ENCODE measurements around the gene RSPH1.

RSPH1 gene

GRCh38 chr21:42447732-42448131, 48.3 kb downstream of the RSPH1 start:
- Histone ChIP-seq H3K9ac (ENCODE audit: low read depth, low read length) (no peak overlapping the region), H3K9me3 (replicated peaks; ENCODE audit: low read length) (no peaks in the 10 kb centered on the region), H3K36me3 (ENCODE audit: insufficient read depth, low read length) (no peaks in the 10 kb centered on the region), H3K4me1 (ENCODE audit: control insufficient read depth, insufficient read depth, low read length) (no peaks in the 10 kb centered on the region), H3K4me2 (ENCODE audit: low read length) (no peak overlapping the region), H3K4me3 (ENCODE audit: low read length) (no peak overlapping the region), H3K27me3 (ENCODE audit: control insufficient read depth, insufficient read depth, low read length) (no peaks in the 10 kb centered on the region)

GRCh38 chr21:42447182-42447581, 48.8 kb downstream of the RSPH1 start:
- H3K4me1 ChIP-seq (ENCODE audit: control insufficient read depth, insufficient read depth, low read length), result no peaks in the 10 kb centered on the region
- H3K9me3 ChIP-seq (replicated peaks; ENCODE audit: low read length), result no peaks in the 10 kb centered on the region
- no peaks in the 10 kb centered on the region for H3K36me3 ChIP-seq (ENCODE audit: insufficient read depth, low read length)
- no peak overlapping the region for H3K9ac ChIP-seq (ENCODE audit: low read depth, low read length)
- no peak overlapping the region for H3K4me3 ChIP-seq (ENCODE audit: low read length)
- no peaks in the 10 kb centered on the region for H3K27me3 ChIP-seq (ENCODE audit: control insufficient read depth, insufficient read depth, low read length)
- H3K4me2 ChIP-seq (ENCODE audit: low read length), result no peak overlapping the region

- H3K36me3 ChIP-seq (ENCODE audit: insufficient read depth, low read length), result no peaks in the 10 kb centered on the region
Measured at GRCh38 chr21:42446531-42446930, 49.5 kb downstream of the RSPH1 start.

GRCh38 chr21:42445311-42445710, 50.7 kb downstream of the RSPH1 start:
- Histone ChIP-seq H3K4me2 (ENCODE audit: low read length) (no peak overlapping the region), H3K9ac (ENCODE audit: low read depth, low read length) (no peak overlapping the region), H3K4me1 (ENCODE audit: control insufficient read depth, insufficient read depth, low read length) (no peaks in the 10 kb centered on the region), H3K36me3 (ENCODE audit: insufficient read depth, low read length) (no peaks in the 10 kb centered on the region), H3K4me3 (ENCODE audit: low read length) (no peak overlapping the region), H3K27me3 (ENCODE audit: control insufficient read depth, insufficient read depth, low read length) (no peaks in the 10 kb centered on the region), H3K9me3 (replicated peaks; ENCODE audit: low read length) (no peaks in the 10 kb centered on the region)

More at GRCh38 chr21:42446531-42446930, 49.5 kb downstream of the RSPH1 start:
- Histone ChIP-seq H3K4me3 (ENCODE audit: low read length) (no peak overlapping the region), H3K9me3 (replicated peaks; ENCODE audit: low read length) (no peaks in the 10 kb centered on the region), H3K9ac (ENCODE audit: low read depth, low read length) (no peak overlapping the region), H3K4me1 (ENCODE audit: control insufficient read depth, insufficient read depth, low read length) (no peaks in the 10 kb centered on the region), H3K27me3 (ENCODE audit: control insufficient read depth, insufficient read depth, low read length) (no peaks in the 10 kb centered on the region), H3K4me2 (ENCODE audit: low read length) (no peak overlapping the region)

GRCh38 chr21:42444745-42445059, 51.3 kb downstream of the RSPH1 start:
- no peak overlapping the region for H3K9ac ChIP-seq (ENCODE audit: low read depth, low read length)
- H3K9me3 ChIP-seq (replicated peaks; ENCODE audit: low read length), result no peaks in the 10 kb centered on the region
- H3K4me2 ChIP-seq (ENCODE audit: low read length), result no peak overlapping the region
- no peaks in the 10 kb centered on the region for H3K27me3 ChIP-seq (ENCODE audit: control insufficient read depth, insufficient read depth, low read length)
- H3K4me3 ChIP-seq (ENCODE audit: low read length), result no peak overlapping the region
- H3K4me1 ChIP-seq (ENCODE audit: control insufficient read depth, insufficient read depth, low read length), result no peaks in the 10 kb centered on the region
- H3K36me3 ChIP-seq (ENCODE audit: insufficient read depth, low read length), result no peaks in the 10 kb centered on the region

GRCh38 chr21:42443876-42444744, 51.9 kb downstream of the RSPH1 start:
- H3K9ac ChIP-seq (ENCODE audit: low read depth, low read length), result no peak overlapping the region
- H3K4me3 ChIP-seq (ENCODE audit: low read length), result no peak overlapping the region
- no peak overlapping the region for H3K4me2 ChIP-seq (ENCODE audit: low read length)
- H3K36me3 ChIP-seq (ENCODE audit: insufficient read depth, low read length), result no peaks in the 10 kb centered on the region
- no peaks in the 10 kb centered on the region for H3K4me1 ChIP-seq (ENCODE audit: control insufficient read depth, insufficient read depth, low read length)
- H3K27me3 ChIP-seq (ENCODE audit: control insufficient read depth, insufficient read depth, low read length), result no peaks in the 10 kb centered on the region
- no peaks in the 10 kb centered on the region for H3K9me3 ChIP-seq (replicated peaks; ENCODE audit: low read length)

- no peaks in the 10 kb centered on the region for H3K27me3 ChIP-seq (ENCODE audit: control insufficient read depth, insufficient read depth, low read length)
- H3K9ac ChIP-seq (ENCODE audit: low read depth, low read length), result no peak overlapping the region
- H3K4me3 ChIP-seq (ENCODE audit: low read length), result no peak overlapping the region
- no peak overlapping the region for H3K4me2 ChIP-seq (ENCODE audit: low read length)
- H3K36me3 ChIP-seq (ENCODE audit: insufficient read depth, low read length), result no peaks in the 10 kb centered on the region
- H3K9me3 ChIP-seq (replicated peaks; ENCODE audit: low read length), result no peaks in the 10 kb centered on the region
- H3K4me1 ChIP-seq (ENCODE audit: control insufficient read depth, insufficient read depth, low read length), result no peaks in the 10 kb centered on the region
Measured at GRCh38 chr21:42443181-42443785, 52.7 kb downstream of the RSPH1 start.

- H3K9ac ChIP-seq (ENCODE audit: low read depth, low read length), result no peak overlapping the region
- H3K4me3 ChIP-seq (ENCODE audit: low read length), result no peak overlapping the region
- H3K9me3 ChIP-seq (replicated peaks; ENCODE audit: low read length), result no peaks in the 10 kb centered on the region
- no peaks in the 10 kb centered on the region for H3K36me3 ChIP-seq (ENCODE audit: insufficient read depth, low read length)
- no peaks in the 10 kb centered on the region for H3K4me1 ChIP-seq (ENCODE audit: control insufficient read depth, insufficient read depth, low read length)
- H3K27me3 ChIP-seq (ENCODE audit: control insufficient read depth, insufficient read depth, low read length), result no peaks in the 10 kb centered on the region
- no peak overlapping the region for H3K4me2 ChIP-seq (ENCODE audit: low read length)
Measured at GRCh38 chr21:42441963-42442362, 54.1 kb downstream of the RSPH1 start.

GRCh38 chr21:42440187-42440792, 55.7 kb downstream of the RSPH1 start:
- Histone ChIP-seq H3K4me3 (ENCODE audit: low read length) (no peak overlapping the region), H3K4me2 (ENCODE audit: low read length) (no peak overlapping the region), H3K4me1 (ENCODE audit: control insufficient read depth, insufficient read depth, low read length) (no peaks in the 10 kb centered on the region), H3K36me3 (ENCODE audit: insufficient read depth, low read length) (no peaks in the 10 kb centered on the region), H3K27me3 (ENCODE audit: control insufficient read depth, insufficient read depth, low read length) (no peaks in the 10 kb centered on the region), H3K9ac (ENCODE audit: low read depth, low read length) (no peak overlapping the region), H3K9me3 (replicated peaks; ENCODE audit: low read length) (no peaks in the 10 kb centered on the region)

- no peaks in the 10 kb centered on the region for H3K27me3 ChIP-seq (ENCODE audit: control insufficient read depth, insufficient read depth, low read length)
- H3K9ac ChIP-seq (ENCODE audit: low read depth, low read length), result no peak overlapping the region
- H3K4me3 ChIP-seq (ENCODE audit: low read length), result no peak overlapping the region
Measured at GRCh38 chr21:42439284-42440186, 56.5 kb downstream of the RSPH1 start.

More at GRCh38 chr21:42439284-42440186, 56.5 kb downstream of the RSPH1 start:
- H3K9me3 ChIP-seq (replicated peaks; ENCODE audit: low read length), result no peaks in the 10 kb centered on the region
- H3K4me2 ChIP-seq (ENCODE audit: low read length), result no peak overlapping the region
- H3K4me1 ChIP-seq (ENCODE audit: control insufficient read depth, insufficient read depth, low read length), result no peaks in the 10 kb centered on the region
- no peaks in the 10 kb centered on the region for H3K36me3 ChIP-seq (ENCODE audit: insufficient read depth, low read length)

Data from skeletal muscle satellite cell (primary cell).